Fibroblast of peridontal ligament (primary cell): ENCODE data around the gene ACOX2.
"Not testable (repeated sequence)": the region's sequence is repeated elsewhere in the genome, so short reads cannot be mapped to it uniquely, and the experiment has no call there.

Experiments
- DNase-seq: peaks from one replicate; pipeline ENCODE4 v3.0.0-alpha.2; 2010; ENCODE audit errors: extremely low read depth

The ACOX2 gene

DNA sequence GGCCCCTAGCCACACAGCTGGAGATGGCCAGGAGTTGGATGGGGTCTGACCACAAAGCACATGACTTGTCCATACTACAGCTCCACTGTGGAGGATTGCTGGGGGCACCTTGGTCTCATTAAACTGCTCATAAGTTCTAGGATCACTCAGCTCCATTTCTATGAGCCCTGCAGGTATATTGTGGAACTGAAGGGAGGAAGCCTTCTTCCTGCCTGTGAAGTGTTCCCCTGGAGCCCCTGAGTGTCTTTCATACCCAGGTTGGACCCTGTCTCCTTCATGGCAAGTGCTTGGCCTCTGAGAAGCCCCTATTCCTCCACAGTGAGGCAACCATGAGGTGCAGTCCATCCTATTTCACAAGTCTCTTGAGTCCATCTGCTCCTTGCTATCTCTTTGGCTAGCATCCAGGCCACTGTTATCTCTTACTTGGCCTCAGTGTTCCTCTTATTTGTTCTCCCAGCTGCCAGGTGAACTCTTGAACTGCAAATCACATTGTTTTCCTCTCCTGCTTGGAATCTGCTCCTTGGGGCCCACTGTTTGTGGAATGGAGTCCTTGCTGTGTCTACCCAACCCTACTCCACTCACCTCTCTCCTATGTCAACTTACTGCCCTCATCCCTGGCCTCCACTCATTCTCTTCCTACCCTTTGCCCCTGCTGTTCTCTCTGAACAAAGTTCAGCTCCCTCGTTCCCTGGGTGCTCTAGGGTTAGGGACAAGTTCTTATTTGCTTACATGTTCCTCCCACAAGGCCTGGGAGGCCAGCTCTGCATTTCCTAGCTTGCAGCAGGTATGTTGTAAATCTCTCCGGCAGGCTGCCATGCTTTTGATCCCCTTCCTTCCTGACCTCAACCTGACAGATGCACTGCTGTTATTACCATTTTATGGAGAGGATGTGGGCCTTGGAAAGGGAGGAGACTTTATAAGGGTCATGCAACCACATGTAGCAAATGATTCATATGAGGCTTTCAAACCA, 1.2 kb downstream of the ACOX2 start:
- DNase-seq: no peak

DNA sequence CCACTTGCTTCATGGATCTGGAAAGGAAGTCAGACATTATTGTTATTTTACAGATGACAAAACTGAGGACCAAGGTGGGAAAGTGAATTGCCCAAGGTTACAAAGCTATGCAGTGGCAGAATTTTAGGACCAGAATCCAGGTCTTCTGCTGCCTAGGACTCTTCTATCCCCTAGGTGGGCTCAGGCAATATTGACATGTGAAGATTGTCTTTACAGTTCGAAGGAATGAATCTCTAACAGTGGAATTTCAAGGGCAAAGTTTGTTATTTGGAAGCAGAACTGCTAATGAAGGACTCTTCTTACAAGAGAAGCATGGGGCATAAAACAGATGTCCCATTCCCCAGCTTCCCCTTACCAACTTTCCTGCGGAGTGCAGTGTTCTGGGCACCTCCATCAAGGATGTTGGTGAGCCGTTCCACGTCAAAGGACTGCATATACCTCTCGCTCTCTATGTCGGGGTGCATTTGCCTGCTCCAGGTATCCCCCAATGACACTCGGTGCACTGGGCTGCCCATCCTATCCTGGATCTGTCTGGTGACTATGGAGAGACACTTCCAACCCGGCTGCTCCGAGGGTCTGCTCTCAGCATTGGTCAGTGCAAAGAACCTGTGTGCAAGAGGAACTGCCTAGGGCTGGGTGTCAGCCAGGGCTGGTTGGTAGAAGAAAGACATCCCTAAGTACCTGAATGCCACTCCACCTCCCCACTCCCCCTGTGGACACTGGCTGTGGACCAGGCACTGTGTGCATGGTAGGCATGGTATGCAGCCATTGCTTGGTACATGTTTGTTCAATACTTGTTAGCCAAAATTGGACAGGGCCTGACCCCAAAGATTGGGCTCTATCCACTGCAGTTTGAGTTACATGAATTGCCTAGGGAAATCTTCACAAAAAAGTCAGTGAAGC, 2.1 kb downstream of the ACOX2 start:
- DNase-seq: no peak

DNA sequence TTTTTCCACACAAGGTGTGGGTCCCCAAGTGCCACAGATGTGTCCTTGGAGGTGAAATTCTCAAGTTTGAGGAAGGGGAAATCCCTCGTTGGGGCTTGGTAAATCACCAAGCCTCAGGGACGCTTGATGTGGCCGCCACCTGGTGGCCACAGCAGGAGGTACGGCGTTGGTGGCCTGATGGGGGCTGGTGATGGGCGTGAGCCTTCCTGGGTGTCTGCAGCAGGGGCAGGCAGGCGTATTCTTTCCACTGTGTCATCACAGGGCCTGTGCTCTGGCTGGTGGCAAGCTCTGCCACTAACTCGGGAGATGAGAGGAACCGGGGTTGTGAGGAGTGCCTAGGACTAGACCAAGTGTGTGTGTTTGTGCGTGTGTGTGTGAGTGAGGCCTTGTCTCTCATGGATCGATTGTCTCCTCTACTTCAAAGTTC, 4.2 kb downstream of the ACOX2 start:
- peak; percentile 65 for DNase-seq

DNA sequence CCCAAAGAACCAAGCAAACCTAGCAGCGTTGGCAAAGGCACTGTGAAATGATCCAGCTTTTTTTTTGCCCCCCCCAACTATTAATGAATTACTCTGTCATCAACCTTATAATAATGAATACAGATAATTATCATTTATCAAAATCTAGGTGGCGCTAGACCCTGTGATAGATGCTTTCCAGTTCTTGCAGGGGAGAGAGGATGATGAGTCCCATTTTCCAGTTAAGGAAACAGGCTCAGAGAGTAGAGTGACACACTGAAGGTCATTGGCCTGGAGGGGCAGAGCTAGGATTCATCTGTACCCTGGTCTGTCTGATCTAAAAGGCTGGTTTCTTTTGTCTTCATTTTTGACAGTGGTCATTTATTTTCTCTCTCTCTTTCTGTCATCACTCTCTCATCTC, 5.0 kb downstream of the ACOX2 start:
- DNase-seq: no peak

DNA sequence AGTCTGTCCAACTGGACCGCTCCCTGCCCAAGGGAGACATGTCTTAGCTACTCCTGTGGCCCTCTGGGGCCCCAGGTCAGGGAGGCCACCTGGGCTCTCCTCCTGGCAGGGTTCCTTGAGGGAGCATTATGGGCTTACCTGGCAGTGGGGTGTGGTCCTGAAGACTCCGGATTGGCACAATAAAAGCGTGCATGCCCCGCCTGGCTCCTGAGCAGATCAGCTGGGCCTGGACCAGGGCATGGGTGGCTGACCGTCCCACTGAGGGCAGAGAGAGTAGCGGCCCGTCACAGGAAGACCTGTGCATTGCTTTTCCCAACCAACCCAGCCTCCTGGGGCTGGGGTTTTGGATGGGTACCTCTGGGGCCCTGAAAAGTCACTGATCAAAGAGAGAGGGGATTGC, 5.4 kb downstream of the ACOX2 start:
- no peak for DNase-seq

DNA sequence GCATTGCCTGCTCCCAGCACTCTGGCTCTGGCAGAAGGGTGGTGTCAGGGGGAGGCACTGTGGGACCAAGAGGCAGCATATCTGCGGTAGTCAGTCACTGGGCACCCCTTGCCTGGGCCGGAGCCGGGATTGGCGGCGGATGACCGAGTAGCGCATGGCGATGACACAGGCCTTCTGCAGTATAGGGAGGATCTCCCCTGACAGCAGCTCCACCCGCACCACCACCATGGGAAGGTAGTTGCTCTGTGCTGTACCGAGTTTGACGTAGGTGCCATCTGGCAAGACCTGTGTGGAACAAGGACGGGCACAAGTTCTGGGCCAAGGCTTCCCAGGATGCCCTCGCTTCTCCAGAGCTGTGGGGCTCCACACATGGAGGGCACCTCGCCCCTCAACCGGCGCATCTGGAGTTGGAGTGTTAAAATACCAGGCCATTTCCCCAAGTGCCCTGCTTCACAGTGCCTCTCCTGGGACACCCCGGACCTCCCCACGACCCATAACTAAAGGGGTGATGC, 6.6 kb downstream of the ACOX2 start:
- DNase-seq: no peak

DNA sequence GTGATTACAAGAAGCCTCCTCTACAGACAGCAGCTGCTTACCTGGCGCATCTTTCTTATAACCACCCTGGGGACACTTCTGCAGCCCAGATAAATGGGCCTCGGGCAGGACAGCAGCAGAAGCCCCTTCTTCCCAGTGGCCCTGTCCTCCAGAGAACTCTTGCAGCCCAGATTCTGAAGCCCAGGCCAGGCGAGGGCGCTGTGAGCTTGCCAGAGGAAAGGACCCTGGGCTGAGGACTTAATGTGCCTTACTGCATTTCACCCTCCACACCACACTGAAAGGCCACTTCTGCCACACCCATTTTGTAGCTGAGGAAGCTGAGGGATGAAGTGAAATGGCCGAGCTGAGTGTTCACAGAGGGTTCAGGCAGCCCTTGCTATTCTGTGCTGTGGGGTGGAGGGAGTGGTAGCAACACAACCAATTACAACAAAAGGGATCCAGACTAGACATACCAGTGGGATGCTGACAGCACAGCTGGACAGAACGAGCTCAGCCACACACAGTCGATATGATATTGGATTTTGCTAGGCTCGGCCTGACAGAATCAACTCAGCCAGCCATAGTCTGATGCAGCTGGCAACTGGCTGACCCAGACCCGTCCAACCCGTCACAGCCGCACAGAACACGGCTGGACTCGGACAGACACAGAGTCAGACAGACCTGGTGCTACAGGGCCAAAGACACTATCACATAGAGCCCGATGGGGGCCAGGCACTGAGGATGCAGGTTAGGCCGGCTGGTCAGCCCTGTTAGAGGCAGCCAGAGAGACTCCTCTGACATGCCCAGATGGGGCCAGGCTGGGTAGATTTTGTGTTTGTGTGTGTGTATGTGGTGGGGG, 7.3 kb downstream of the ACOX2 start:
- DNase-seq: no peak

DNA sequence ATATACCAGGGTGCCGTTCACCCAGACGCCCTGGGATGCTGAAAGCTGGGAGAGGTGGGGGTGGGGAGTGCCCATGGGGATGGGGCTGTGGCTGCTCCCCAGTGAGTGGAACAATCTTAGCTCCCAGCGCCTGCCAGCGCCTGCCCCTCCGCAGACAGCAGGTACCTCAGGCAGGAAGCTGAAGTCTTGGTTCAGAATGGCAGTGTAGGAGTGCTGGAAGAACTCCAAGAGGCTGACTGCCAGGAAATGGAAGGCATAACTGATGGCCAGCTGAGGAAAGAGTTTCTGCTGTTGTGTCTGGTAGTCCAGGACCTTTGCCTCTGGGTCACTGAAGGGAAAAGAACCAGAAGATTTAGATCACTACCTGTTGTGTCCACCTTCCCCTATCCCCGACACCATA, 8.4 kb downstream of the ACOX2 start:
- peak; percentile 31 for DNase-seq

DNA sequence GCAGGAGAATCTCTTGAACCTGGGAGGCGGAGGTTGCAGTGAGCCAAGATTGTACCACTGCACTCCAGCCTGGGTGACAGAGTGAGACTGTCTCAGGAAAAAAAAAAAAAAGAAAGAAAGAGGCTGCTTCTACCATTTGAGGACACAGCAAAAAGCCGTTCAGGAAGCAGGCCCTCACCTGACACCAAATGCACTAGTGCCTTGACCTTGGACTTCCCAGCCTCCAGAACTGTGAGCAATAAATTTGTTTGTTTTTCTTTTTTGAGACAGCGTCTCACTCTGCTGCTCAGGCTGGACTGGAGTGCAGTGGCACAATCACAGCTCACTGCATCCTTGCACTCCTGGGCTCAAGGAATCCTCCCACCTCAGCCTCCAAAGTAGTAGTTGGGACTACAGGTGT, 9.6 kb downstream of the ACOX2 start:
- not testable (repeated sequence) for DNase-seq

DNA sequence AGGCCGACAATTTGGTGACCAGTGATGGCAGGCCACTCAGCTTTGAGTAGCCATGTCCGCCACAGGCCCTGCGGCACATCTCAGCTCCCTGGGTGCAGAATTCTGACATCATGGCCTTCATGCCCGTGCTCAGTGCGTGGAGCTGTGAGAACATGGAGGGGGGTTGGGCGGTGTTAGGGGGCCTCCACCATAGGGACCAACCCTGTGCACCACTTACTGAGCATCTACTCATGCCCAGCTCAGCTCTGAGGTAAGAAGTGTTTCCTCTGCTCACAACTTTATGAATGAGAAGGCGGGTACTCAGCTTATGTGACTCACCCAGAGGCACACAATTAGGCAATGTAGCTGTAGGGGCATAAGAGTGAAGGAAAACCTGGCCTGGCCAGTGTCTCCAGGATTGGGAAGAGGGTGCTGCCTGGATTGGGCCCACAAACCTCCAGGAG, 10.5 kb downstream of the ACOX2 start:
- DNase-seq: peak; percentile 87

DNA sequence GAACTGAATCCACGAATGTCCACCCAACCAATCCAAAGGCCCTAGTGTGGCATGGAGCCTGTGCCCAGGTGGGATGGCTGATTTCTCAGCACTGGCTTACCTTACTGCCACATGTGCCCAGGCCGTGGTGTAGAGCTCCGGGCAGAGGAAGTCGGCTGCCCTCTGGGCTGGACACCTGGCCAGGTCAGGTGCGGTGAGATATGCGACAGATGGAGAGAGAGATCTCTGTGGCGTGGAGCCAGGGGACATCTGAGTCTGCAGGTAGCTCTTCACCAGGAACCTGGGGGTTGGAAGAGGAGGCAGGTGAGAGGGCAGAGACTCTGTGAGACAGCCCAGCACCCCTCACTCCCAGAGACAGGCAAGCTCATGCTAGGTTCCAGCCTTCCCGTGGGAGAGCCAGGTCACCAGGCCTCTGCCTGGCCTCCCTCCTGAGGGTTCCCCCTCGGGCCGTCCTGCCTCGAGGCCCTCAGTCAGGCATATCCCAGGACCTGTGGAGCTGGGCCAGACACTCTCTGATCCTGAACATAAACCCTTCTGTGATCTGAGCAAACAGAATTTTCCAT, 12.6 kb downstream of the ACOX2 start:
- no peak for DNase-seq

DNA sequence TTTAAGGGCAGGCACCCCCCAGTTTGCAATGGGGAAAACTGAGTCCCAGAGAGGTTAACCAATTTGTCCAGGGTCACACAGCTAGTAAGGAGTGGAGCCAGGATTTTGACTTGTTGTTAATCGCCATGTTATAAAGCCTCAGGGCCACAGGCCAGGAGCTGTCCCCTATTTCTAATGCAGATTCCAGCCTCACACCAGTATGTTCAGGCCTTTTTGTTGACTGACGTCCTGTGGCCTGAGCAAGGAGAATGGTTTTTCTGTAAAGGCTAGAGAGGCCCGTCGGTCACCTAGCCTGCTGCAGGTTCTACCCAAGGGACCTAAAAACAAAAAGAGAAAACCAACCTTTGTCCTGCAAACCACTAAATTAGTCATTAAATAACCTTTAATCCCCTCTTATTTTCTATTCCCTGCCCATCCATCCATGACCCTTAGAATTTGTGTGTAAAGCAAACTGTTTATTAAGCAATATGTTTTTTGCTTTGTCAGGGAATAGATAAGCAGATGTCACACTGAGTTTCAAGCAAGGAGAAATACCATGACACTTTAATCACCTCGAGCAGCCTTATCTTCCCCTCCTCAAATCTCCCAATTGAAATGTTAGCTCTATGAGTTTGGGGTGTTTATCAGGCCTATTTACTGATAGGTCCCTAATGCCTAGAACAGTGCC, 14.1 kb downstream of the ACOX2 start:
- DNase-seq: no peak

DNA sequence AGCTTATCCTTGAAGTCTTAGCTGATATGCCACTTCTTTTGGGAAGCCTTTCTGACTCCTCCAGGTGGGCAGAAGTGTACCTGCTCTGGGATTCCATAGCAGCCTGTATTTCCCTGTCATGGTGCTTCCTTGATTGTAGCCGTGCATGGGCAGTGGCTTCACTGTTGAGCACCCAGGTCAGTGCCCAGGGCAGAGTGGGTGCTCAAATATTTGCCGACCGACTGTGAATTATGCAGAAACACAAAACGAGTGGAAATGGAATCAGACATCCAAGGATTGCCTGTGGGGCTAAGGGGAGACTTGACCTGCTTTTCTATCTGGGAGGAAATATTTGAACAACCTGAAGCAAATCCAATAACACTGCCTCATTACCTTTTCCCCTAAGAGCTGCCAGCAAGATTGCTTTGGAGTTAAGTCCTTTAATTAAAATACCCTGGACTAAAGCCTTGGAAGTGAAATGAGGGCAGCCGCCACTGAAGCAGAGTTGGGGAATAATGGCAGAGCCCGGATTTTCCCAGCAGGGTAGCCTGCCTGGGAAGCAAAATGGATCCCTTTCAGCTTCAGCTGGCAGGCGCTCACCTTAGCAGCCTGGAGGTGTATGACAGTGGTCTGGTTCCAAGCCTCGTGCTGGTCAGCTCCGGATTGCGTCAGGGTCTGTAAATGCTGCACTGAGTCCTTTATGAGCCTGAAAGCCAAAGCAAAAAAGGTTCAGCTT, 14.9 kb downstream of the ACOX2 start:
- no peak for DNase-seq

DNA sequence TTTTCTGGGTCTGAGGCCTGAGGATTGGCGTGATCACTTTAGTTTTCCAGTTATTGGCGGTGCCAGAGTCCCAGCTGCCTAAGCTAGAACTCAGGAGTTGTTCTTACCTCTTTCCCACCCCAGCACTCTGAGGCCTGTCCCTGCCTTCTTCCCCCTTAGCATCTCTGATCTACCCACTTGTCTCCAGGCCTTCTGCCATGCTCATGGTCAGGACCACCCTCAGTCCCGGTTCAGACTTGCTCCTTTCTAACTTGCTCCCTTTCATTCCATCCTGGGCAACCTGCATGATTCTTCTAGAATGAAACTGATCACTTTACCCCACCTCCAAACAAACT, 15.7 kb downstream of the ACOX2 start:
- no peak for DNase-seq

DNA sequence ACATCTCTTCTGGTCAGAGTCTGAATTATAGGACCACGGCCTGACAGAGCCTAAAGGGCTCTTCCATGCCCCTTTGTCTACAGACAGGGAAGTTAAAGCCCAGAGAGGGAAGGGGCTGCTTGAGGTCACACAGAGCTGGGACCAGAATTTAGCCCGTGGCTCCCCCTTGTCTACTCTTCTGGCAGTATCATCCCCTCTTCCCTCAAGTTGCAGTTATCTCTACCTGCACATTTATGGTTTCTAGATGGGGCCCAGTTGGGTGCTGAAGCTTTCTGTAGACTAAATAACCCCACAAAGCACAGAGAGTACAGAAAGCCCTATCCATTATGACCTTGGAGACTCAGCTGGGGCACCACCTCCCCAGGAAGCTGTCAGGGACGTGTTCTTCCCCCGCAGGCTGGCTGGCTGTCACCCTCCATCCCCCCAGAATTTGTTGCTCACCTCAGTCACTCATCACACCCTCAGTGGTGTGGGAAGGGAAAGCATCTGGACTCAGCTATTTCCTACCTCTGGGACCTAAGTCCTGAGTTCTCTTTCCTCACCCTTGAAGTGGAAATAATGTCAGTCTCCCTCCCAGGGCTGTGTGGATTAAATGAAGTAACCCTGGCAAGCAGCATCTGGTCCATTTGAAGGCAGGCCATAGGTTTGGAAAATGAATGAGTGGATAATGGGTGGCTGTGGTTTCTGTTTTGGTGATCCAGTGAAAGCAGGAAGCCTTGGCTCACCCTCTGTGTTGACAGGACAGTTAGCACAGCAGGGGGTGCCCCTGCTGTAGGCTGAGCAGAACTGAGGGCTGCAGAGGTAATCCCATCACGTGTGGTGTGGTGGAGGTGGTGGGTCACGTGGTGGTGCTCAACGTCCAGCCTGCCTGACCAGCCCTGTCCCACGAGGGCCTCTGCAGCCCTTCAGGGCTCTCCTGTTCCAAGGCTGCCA, 16.3 kb downstream of the ACOX2 start:
- DNase-seq: no peak

DNA sequence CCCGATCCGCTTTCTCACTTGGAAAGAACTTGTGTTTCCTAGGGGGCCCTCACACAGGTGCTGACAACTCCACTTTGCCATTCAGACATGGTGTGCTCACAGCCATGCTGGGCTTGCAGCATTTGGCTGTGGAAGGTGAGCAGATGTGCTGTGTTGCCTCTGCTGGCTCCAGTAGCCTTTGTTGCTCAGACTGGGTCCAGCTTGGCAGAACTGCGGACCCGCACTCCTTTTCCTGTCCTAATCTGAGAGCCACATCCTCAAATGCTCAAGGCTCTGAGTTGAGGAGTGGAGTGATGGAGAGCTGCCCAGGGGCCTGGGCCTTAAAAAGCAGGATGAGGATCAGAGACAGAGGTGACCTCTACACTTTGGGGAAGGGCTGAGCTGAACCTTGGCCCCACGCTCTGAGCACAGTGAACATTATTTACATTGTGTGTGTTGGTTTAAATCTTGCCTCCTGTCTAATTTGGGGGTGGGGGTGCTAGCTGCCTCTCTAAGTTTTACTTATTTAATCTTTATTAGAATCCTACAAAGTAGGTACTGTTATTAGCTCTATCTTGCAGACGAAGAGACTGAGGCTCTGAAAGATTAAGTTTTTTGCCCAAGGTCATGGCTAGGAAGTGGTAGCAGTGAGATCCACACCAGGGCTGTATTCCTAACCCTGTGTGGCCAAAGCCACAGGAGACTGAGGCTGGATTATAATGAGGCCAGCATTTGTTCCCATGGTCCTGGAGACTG, 17.2 kb downstream of the ACOX2 start:
- no peak for DNase-seq

DNA sequence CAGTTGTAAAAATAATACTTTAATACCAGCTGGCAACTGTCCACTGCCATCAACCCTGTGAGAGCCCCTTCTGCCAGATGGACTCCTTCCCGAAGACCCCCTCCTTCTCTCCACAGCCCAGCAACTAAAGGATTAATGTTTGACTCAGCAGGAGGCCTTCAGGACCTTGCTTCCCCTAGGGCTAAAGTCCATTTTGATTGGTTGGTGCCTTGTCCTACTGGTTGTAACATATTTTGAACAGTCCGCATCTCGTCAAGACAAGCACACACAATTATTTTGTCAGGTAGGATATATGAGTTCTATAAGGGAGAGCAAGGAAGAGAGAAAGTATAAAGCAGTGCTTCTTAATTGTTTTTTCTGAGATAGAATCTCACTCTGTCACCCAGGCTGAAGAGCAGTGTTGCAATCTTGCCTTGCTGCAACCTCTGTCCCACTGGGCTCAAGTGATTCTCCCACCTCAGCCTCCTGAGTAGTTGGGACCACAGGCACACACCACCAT, 18.6 kb downstream of the ACOX2 start:
- DNase-seq: no peak

DNA sequence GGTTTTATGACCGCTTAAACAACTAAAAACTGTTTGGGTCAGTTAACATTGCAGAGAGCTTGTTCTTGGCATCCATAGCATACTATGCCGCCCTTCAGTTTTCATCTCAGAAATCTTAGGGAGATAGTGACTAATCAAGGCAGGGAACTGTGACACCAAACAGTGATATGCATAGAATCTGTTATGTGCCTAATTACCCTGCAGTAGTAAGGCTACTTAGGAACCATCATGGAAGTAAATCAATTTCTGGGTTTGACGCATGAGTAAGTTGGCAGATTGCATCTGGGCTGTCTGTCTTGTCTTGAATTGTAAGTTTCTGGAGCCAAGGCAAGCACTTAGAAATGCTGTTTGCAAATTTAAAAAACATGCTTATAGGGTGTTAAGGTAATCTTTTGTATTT, 22.6 kb downstream of the ACOX2 start:
- no peak for DNase-seq
